ENCODE data around the gene DNAJB13. TPM values are rescaled to one million over a fixed set of nuclear protein-coding genes. Genes with fewer than 3 reads are reported as not detected.

DNAJB13 gene
- total RNA-seq, 5 donors from 2014 or later (not counting 1 experiment from before 2014, with no cell fraction given), result 0.19 to 0.96 (median 0.30) TPM; not detected in 2

DNA sequence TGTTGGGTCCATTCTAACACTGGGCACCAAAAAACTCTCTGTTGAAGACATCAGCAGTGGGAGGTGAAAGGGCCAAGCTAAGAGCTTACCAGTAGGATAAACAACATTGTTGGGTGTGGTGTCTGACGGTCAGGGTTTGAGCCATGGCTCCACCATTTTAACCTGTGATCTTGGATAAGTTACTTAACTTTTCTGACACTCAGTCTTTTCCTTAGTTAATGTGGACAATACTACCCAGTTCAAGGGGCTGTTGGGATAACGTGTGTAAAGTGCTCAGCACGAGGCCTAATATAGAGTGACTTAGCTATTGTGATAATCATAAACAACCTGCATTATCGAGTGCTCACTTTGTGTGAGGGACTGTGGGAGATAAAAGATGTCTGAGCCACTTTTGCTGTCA lies 52.0 kb downstream of the DNAJB13 start:
- no peaks in the 10 kb centered on the region for H3K9me3 ChIP-seq
- H3K36me3 ChIP-seq (ENCODE audit: control insufficient read depth in 2 of 2, extremely low read depth in 1 of 2, insufficient read depth in 1 of 2, low read length in 1 of 2), result peaks cover 0 to 22% of the 10 kb centered on the region in 2 donors
- CTCF ChIA-PET, result no interaction called here

GRCh38 chr11:74004046-74004695 lies 53.3 kb downstream of the DNAJB13 start:
- ATAC-seq (replicated peaks in 1 of 4) (no peak), DNase-seq (no peak)
- H3K9me3 ChIP-seq, result no peaks in the 10 kb centered on the region
- no peaks in the 10 kb centered on the region for H3K27me3 ChIP-seq (replicated peaks in 1 of 2; ENCODE audit: control insufficient read depth in 2 of 2, extremely low read depth in 1 of 2, insufficient read depth in 2 of 2, low read length in 1 of 2)
- peak overlapping the region; percentile 91 for H3K27ac ChIP-seq (ENCODE audit: low read length)
- Mint-ChIP-seq H3K4me3 (peak overlapping the region in 1 of 3 donors; percentile 82), H3K9me3 (no peaks in the 10 kb centered on the region), H3K27me3 (no peaks in the 10 kb centered on the region), H3K27ac (peak overlapping the region; percentile 91 to 95), H3K36me3 (peaks cover 32% of the 10 kb centered on the region), H3K4me1 (peaks cover 65 to 88% (median 84%) of the 10 kb centered on the region in 3 donors)
- ChIA-PET CTCF (interaction anchor here in 1 of 2 donors (1.3 to 2.4 kb wide), 4 partner anchors 9 to 24 kb away, joined by 4 to 17 read pairs (median 10); partner anchors contain the start of gene UCP2), POLR2A (interaction anchor here (0.9 to 3.4 kb wide), 5 partner anchors 9 to 166 kb away, joined by 4 to 42 read pairs (median 11); partner anchors contain the start of gene C2CD3 (in 1 of the 2))
- WGBS (ENCODE audit: insufficient coverage), result 93% methylated on average over 3 of the region's 6 CpGs
- H3K36me3 ChIP-seq (ENCODE audit: control insufficient read depth in 2 of 2, extremely low read depth in 1 of 2, insufficient read depth in 1 of 2, low read length in 1 of 2), result peaks cover 0 to 22% of the 10 kb centered on the region in 2 donors
- H3K4me1 ChIP-seq (ENCODE audit: control insufficient read depth in 1 of 2, extremely low read depth in 1 of 2, insufficient read depth in 2 of 2, low read length in 2 of 2), result peaks cover 46 to 87% of the 10 kb centered on the region in 2 experiments
- no peak overlapping the region for H3K4me3 ChIP-seq (ENCODE audit: control insufficient read depth in 1 of 2, extremely low read depth in 1 of 2, low read length in 1 of 2)

More for the DNA sequence above, 52.0 kb downstream of the DNAJB13 start:
- Histone ChIP-seq H3K27ac (ENCODE audit: low read length) (no peak overlapping the region), H3K4me3 (ENCODE audit: control insufficient read depth in 1 of 2, extremely low read depth in 1 of 2, low read length in 1 of 2) (no peak overlapping the region), H3K4me1 (ENCODE audit: control insufficient read depth in 1 of 2, extremely low read depth in 1 of 2, insufficient read depth in 2 of 2, low read length in 2 of 2) (peaks cover 39 to 79% of the 10 kb centered on the region in 2 experiments), H3K27me3 (replicated peaks in 1 of 2; ENCODE audit: control insufficient read depth in 2 of 2, extremely low read depth in 1 of 2, insufficient read depth in 2 of 2, low read length in 1 of 2) (no peaks in the 10 kb centered on the region)
- ATAC-seq (replicated peaks in 1 of 4) (no peak), DNase-seq (no peak)
- no peaks in the 10 kb centered on the region for H3K27me3 Mint-ChIP-seq
- peaks cover 32% of the 10 kb centered on the region for H3K36me3 Mint-ChIP-seq
- WGBS (ENCODE audit: insufficient coverage), result 100% methylated on average over 1 of the region's 4 CpGs
- peak overlapping the region in 1 of 3 donors; percentile 82 for H3K4me3 Mint-ChIP-seq
- POLR2A ChIA-PET, result interaction anchor here (0.6 to 3.4 kb wide), 4 partner anchors 9 to 32 kb away, joined by 3 to 26 read pairs (median 6); no protein-coding TSS in a partner anchor
- H3K4me1 Mint-ChIP-seq, result peaks cover 60 to 82% (median 75%) of the 10 kb centered on the region in 3 donors
- peak overlapping the region in 1 of 2 donors; percentile 3 for H3K27ac Mint-ChIP-seq
- H3K9me3 Mint-ChIP-seq, result no peaks in the 10 kb centered on the region

DNA sequence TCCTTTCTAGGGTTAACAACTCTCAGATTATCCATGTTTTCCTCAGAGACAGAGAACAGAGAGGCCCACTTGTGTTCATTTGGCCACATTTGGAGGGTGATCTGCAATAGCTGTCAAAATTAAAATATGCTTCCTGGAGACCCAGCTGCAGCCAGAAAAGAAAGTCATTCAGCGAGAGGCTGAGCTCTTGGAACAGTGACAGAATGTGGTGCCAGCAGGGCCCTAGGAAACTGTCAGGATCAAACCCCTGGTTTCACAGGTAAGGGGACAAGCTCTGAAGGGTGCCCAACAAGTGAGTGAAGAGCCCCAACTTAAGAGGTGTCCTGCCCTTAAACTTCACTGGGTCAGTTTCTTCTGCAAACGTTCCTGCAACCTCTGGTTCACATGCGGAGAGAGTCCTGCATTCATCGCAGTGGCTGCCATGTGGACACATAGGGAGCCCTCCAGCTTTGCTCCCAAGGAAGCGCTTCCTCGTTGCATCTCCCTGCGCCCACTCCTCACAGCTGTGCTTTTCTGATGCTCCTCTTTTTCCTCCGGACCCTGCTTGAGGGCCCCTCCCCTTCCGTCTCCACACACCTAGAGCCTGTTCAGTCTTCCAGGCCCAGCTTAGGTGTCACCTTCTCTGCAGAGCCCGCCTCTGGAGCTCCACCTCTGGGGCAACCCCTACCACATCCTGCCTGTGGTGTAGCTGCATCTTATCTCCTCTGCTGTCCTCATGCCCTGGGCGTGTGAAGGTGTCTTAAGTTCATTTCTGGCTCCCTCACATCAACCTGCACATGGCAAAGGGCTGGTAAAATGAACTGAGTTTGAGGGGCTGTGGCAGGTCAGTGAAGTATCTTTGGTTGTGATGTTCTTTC lies 54.2 kb downstream of the DNAJB13 start:
- no peaks in the 10 kb centered on the region for H3K9me3 ChIP-seq
- H3K27ac ChIP-seq (ENCODE audit: low read length), result peak overlapping the region; percentile 91
- Mint-ChIP-seq H3K27ac (peak overlapping the region; percentile 91 to 95), H3K36me3 (peaks cover 32% of the 10 kb centered on the region), H3K4me1 (peaks cover 65 to 87% (median 85%) of the 10 kb centered on the region in 3 donors), H3K4me3 (peak overlapping the region; percentile 50 to 82 (median 74)), H3K27me3 (no peaks in the 10 kb centered on the region), H3K9me3 (no peaks in the 10 kb centered on the region)
- H3K4me3 ChIP-seq (ENCODE audit: control insufficient read depth in 1 of 2, extremely low read depth in 1 of 2, low read length in 1 of 2), result peak overlapping the region; percentile 26 to 35
- POLR2A ChIA-PET, result interaction anchor here (0.8 to 3.4 kb wide), 11 partner anchors 9 to 166 kb away, joined by 3 to 42 read pairs (median 5); partner anchors contain the start of genes C2CD3 (in 1 of the 2) and UCP2 (in 1 of the 2)
- CTCF ChIA-PET, result interaction anchor here in 1 of 2 donors (0.5 to 2.4 kb wide), 9 partner anchors 10 to 385 kb away, joined by 3 to 17 read pairs (median 5); partner anchors contain the start of gene UCP2
- H3K36me3 ChIP-seq (ENCODE audit: control insufficient read depth in 2 of 2, extremely low read depth in 1 of 2, insufficient read depth in 1 of 2, low read length in 1 of 2), result peaks cover 0 to 22% of the 10 kb centered on the region in 2 donors
- DNase-seq, result peak; percentile 70 to 94 (median 88)
- WGBS (ENCODE audit: insufficient coverage), result 6% methylated on average over 10 of the region's 11 CpGs
- peak; percentile 99 to 100 (median 100) for ATAC-seq (replicated peaks in 1 of 4)
- H3K27me3 ChIP-seq (replicated peaks in 1 of 2; ENCODE audit: control insufficient read depth in 2 of 2, extremely low read depth in 1 of 2, insufficient read depth in 2 of 2, low read length in 1 of 2), result no peaks in the 10 kb centered on the region
- H3K4me1 ChIP-seq (ENCODE audit: control insufficient read depth in 1 of 2, extremely low read depth in 1 of 2, insufficient read depth in 2 of 2, low read length in 2 of 2), result peaks cover 52 to 87% of the 10 kb centered on the region in 2 experiments

DNA sequence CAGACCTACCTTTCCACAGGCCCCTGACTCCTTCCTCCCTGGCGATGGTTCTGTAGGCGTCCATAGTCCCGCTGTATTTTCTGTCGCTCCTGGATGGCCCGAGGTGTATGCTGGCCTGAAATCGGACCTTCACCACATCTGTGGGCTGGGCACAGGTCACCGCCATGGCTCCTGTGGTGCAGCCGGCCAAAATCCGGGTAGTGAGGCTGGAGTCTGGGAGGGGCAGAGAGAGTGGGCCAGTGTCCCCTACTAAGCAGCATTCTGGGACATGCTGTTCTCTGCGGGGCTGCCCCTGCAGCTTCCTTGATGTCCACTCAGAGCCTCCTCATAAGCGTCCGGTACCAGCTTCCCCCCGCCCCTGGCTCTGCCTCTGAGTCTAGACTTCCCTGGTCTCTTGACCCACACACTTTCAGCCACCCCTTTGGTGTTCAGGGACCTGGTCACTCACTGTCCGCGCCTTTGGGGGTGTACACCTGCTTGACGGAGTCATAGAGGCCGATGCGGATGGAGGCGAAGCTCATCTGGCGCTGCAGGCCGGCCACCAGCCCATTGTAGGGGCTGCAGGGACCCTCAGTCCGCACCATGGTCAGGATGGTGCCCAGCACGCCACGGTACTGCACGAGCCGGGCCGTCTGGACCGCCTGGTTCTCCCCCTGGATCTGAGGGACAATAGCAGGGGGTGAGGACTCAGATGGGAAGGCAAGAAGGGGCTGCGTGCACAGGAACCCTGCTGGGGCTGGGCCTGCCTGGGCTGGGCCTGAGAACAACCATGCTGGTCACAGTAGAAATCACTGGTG lies 55.1 kb downstream of the DNAJB13 start:
- H3K36me3 Mint-ChIP-seq, result peaks cover 28% of the 10 kb centered on the region
- ATAC-seq (replicated peaks in 1 of 4) (no peak), DNase-seq (no peak)
- Histone ChIP-seq H3K27ac (ENCODE audit: low read length) (peak overlapping the region; percentile 91), H3K36me3 (ENCODE audit: control insufficient read depth in 2 of 2, extremely low read depth in 1 of 2, insufficient read depth in 1 of 2, low read length in 1 of 2) (peaks cover 0 to 16% of the 10 kb centered on the region in 2 donors), H3K27me3 (replicated peaks in 1 of 2; ENCODE audit: control insufficient read depth in 2 of 2, extremely low read depth in 1 of 2, insufficient read depth in 2 of 2, low read length in 1 of 2) (no peaks in the 10 kb centered on the region), H3K9me3 (no peaks in the 10 kb centered on the region), H3K4me1 (ENCODE audit: control insufficient read depth in 1 of 2, extremely low read depth in 1 of 2, insufficient read depth in 2 of 2, low read length in 2 of 2) (peaks cover 60 to 90% of the 10 kb centered on the region in 2 experiments), H3K4me3 (ENCODE audit: control insufficient read depth in 1 of 2, extremely low read depth in 1 of 2, low read length in 1 of 2) (peak overlapping the region in 1 of 2 donors; percentile 26)
- peaks cover 72 to 92% (median 90%) of the 10 kb centered on the region in 3 donors for H3K4me1 Mint-ChIP-seq
- ChIA-PET CTCF (interaction anchor here in 1 of 2 donors (1.0 to 2.4 kb wide), 6 partner anchors 11 to 36 kb away, joined by 3 to 17 read pairs (median 6); partner anchors contain the start of gene UCP2), POLR2A (interaction anchor here (1.0 to 3.4 kb wide), 8 partner anchors 9 to 36 kb away, joined by 4 to 42 read pairs (median 8); partner anchors contain the start of gene UCP2 (in 1 of the 2))
- H3K27me3 Mint-ChIP-seq, result no peaks in the 10 kb centered on the region
- 89% methylated on average over 29 of the region's 29 CpGs for WGBS (ENCODE audit: insufficient coverage)
- peak overlapping the region; percentile 91 to 95 for H3K27ac Mint-ChIP-seq
- H3K4me3 Mint-ChIP-seq, result peak overlapping the region in 1 of 3 donors; percentile 82
- H3K9me3 Mint-ChIP-seq, result no peaks in the 10 kb centered on the region

DNA sequence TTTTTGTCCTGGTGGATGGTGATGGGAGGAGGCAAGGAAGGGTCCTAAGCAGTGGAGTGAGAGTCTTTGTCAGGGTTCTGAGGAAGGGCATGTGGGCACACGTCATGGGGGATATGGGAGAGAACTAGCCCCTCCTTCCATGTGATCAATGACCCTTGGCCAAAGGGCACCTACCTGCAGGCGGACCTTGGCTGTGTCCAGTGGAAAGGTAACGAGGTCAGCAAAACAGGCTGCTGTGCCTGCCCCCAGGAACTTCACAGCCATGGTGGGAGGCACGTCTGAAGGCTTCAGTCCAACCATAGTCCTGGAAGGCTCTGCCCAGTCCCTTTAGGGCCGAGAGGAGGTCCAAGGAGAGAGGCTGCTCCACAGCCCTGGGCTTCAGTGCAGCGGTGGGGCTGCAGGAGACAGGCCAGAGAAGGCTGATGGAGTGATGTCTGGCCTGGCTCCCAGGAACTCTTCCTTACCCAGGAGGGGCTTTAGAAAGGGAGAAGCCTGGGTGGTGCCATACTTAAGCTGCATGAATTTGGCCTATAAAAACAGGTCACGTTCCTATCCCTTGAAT lies 56.0 kb downstream of the DNAJB13 start:
- CTCF ChIA-PET, result no interaction called here

More for the DNA sequence above, 56.0 kb downstream of the DNAJB13 start:
- POLR2A ChIA-PET, result interaction anchor here in 1 of 2 donors (0.6 kb wide), 1 partner anchor 21 kb away, joined by 5 read pairs; no protein-coding TSS in a partner anchor
- Histone ChIP-seq H3K4me1 (ENCODE audit: control insufficient read depth in 1 of 2, extremely low read depth in 1 of 2, insufficient read depth in 2 of 2, low read length in 2 of 2) (peaks cover 69 to 90% of the 10 kb centered on the region in 2 experiments), H3K4me3 (ENCODE audit: control insufficient read depth in 1 of 2, extremely low read depth in 1 of 2, low read length in 1 of 2) (no peak overlapping the region), H3K27ac (ENCODE audit: low read length) (peak overlapping the region; percentile 91), H3K27me3 (replicated peaks in 1 of 2; ENCODE audit: control insufficient read depth in 2 of 2, extremely low read depth in 1 of 2, insufficient read depth in 2 of 2, low read length in 1 of 2) (no peaks in the 10 kb centered on the region), H3K9me3 (no peaks in the 10 kb centered on the region), H3K36me3 (ENCODE audit: control insufficient read depth in 2 of 2, extremely low read depth in 1 of 2, insufficient read depth in 1 of 2, low read length in 1 of 2) (peaks cover 0 to 13% of the 10 kb centered on the region in 2 donors)
- 97% methylated on average over 5 of the region's 7 CpGs for WGBS (ENCODE audit: insufficient coverage)
- H3K4me3 Mint-ChIP-seq, result peak overlapping the region in 1 of 3 donors; percentile 33
- peaks cover 21% of the 10 kb centered on the region for H3K36me3 Mint-ChIP-seq
- H3K9me3 Mint-ChIP-seq, result no peaks in the 10 kb centered on the region
- no peaks in the 10 kb centered on the region for H3K27me3 Mint-ChIP-seq
- ATAC-seq (replicated peaks in 1 of 4) (no peak), DNase-seq (no peak)
- peak overlapping the region; percentile 87 to 95 for H3K27ac Mint-ChIP-seq
- H3K4me1 Mint-ChIP-seq, result peaks cover 82 to 96% (median 92%) of the 10 kb centered on the region in 3 donors
